Stimulated activated CD4-positive, alpha-beta T cell treated with anti-CD3 and anti-CD28 coated beads, Interleukin-12 subunit alpha, Interleukin-12 subunit beta, amount 100 ng/mL, for 48 hours (primary cell): ENCODE data around the gene PITX2.
"Not testable (repeated sequence)": the region's sequence is repeated elsewhere in the genome, so short reads cannot be mapped to it uniquely, and the experiment has no call there.

ENCODE experiments used
- DNase-seq, 3 donors: peaks; one replicate each; pipeline ENCODE4 v3.0.0-alpha.2; 2020; ENCODE audit warnings: low read depth in 2 of 3, low spot score in 1 of 3

PITX2 gene

DNA sequence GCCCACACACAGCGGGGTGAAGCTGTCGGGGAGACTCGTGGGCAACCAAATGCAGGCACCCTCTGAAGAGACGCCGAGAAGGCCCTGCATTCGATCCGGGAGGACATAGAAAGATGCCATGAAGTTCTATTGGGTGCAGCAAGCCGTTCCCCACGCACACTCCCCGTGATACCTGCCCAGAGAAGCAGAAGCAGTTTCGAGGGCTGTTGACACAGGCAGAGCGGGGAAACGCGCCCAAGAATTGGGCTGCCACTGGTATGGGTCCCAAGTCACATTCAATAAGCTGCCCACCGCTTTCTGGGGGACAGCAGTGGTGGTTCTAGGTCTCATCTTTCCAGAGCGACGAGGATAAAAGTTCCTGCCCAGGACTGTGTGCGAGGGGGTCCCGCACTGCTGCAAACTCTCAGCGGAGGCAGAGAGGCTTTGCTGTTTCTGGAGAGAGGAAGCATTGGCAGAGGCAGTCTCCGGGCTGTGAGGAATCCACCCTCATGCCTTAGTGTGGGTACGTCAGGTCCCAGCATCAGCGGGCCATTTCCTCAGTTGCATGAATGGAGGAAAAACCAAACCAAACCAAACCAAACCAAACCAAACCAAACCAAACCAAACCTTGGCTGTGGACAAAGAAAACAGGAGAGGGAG, 10.1 kb downstream of the PITX2 start:
- DNase-seq, result no peak

DNA sequence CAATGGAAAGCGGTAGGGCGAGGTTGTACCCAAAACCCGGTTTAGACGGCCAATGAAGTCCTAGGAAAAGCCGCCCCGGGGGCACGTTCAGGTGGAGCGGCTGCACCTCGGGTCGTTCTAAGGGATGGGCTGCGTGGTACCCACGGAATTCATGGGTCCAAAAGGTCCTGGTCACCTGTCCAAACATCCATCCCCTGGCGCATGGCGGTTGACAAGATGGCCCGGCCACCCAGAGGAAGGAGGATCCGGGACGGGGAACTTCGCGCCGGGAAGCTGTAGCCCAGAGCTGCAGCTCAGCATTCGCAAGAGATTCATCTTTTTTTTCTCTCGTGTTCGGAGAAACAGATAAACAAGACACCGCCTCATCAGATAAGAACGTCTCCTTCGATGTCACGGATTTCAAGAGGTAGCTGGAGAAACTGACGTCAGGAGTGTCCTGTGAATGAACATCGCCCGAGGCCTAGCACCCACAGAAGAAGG, 10.9 kb downstream of the PITX2 start:
- no peak for DNase-seq

GRCh38 chr4:110610940-110611831, 11.7 kb downstream of the PITX2 start:
- DNase-seq, result no peak

DNA sequence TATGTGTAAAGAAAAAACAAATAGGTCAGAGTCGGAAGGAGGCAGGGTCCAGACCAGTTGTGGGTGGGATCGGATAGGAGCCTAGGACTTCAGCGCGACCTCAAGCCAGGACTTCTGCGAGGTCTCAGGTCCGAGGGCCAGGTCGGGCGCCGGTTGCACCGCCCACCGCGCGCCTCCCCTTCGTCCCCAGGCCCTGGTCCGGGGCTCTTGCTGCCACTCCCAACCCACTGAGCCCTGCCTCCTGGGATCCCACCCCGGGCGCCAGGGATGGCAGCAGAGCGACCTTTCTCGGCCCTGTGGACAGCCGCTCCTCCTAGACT, 12.3 kb downstream of the PITX2 start:
- no peak for DNase-seq

GRCh38 chr4:110609044-110609750, 13.7 kb downstream of the PITX2 start:
- no peak for DNase-seq

GRCh38 chr4:110605077-110605476, 17.8 kb downstream of the PITX2 start:
- DNase-seq, result no peak

GRCh38 chr4:110602061-110602460, 20.8 kb downstream of the PITX2 start:
- no peak for DNase-seq

- no peak for DNase-seq
Measured at GRCh38 chr4:110597582-110597981, 25.3 kb downstream of the PITX2 start.

- no peak for DNase-seq
Measured at GRCh38 chr4:110596431-110596830, 26.4 kb downstream of the PITX2 start.

DNA sequence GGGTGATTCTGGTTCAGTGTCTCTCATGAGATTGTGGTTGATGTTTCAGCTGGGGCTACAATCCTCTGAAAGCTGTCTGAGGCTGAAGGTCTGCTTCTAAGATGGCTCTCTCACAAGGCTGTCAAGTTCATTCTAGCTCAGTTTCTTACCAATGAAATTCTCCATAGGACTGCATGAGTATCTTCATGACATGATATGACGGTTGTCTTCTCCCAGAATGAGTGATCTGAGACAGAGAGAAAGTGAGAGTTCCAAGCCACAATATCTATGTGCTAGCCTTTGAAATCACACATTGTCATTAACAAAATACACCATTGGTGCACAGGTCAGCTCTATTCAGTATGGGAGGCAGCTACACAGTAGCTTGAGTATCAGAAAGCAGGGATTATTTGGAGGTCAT, 27.3 kb downstream of the PITX2 start:
- DNase-seq, result no peak

DNA sequence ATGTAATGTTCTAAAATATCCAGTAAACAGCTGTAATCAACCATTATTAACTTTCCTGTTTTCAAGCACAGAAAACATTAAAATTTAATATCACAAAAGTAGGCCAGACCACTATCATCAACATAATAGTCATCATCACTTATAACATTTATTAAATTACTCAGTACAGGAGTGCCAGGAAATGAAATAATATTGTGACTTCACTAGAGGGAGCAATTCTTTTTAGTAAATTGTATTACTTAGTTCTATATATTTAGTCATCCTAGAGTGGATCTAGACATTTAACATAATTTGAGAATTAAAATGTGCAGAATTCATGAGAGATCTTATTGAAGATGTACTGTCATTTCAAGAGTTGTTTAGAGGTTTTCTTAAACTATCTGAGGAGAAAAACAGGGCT, 33.6 kb downstream of the PITX2 start:
- no peak for DNase-seq

GRCh38 chr4:110587666-110588285, 35.1 kb downstream of the PITX2 start:
- no peak for DNase-seq

DNA sequence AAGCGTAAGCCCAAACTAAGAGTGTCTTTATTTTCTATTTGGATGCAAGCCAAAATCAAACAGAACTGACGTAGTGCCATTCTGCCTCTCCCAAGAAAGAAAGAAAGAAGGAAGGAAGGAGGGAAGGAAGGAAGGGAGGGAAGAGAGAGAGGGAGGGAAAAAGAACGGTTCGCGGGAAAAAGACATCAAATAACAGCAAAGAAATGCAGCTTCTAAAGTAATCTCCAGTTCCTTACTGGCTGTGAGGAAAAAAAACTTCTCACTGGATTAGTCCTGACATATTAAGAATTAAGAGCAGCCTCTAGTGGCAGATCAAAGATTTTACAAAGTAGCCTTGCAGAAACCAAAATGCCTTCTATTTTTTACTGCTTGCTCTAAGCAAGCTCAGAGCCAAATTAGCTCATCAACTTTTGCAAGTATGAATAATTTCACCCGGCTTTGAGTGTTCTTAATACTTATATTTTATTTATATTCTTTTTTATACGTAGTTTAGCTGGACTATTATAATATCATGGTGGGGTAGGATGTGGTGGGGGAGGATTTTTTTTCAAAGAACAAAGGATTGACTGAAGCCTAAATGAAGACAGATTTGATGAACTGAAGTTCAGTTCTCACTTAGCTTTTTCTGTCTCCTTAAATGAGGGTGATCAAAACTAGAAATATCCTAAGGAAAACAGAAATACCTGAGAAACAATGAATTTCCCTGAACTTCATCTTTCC, 36.6 kb downstream of the PITX2 start:
- DNase-seq, result no peak

- not testable (repeated sequence) for DNase-seq
Measured at GRCh38 chr4:110576696-110577095, 46.2 kb downstream of the PITX2 start.
